GM12878 (cell line): ENCODE results near the gene MTHFD2. TPM values are rescaled to one million over a fixed set of nuclear protein-coding genes. Genes with fewer than 3 reads are reported as not detected.

Experiments used
- ATF7 ChIP-seq: fragments of 450-650 bp; IDR thresholded peaks from 2 replicates; pipeline ENCODE4 v1.6.1; 2016; ENCODE audit warnings: low read depth, mild to moderate bottlenecking
- BCL11A ChIP-seq: IDR thresholded peaks from 2 replicates; pipeline ENCODE4 v1.6.1; 2011; ENCODE audit warnings: low read depth, low read length
- BHLHE40 ChIP-seq, 2 experiments: fragments of 450-650 bp in 1 of 2; IDR thresholded peaks; 2 replicates each; pipeline ENCODE4 v1.6.1; 2011 to 2017; ENCODE audit warnings: low read depth in 2 of 2, borderline replicate concordance in 1 of 2, improper control_type of control experiment in 1 of 2, low read length in 1 of 2, mild to moderate bottlenecking in 1 of 2
- HDAC2 ChIP-seq: fragments of 200-600 bp; sonication (generic); IDR thresholded peaks from 2 replicates; pipeline ENCODE4 v1.6.1; 2017
- IRF4 ChIP-seq: IDR thresholded peaks from 2 replicates; pipeline ENCODE4 v1.6.1; 2011; ENCODE audit warnings: low read depth, low read length
- MLLT1 ChIP-seq: fragments of 450-650 bp; IDR thresholded peaks from 2 replicates; pipeline ENCODE4 v1.6.1; 2016; ENCODE audit warnings: mild to moderate bottlenecking
- PRDM15 ChIP-seq: fragments of 450-650 bp; formaldehyde crosslinking; IDR thresholded peaks from 2 replicates; pipeline ENCODE4 v1.4.0; 2020; ENCODE audit warnings: mild to moderate bottlenecking, moderate library complexity
- SMAD5 ChIP-seq: IDR thresholded peaks from 2 replicates; pipeline ENCODE4 v1.6.1; 2016; ENCODE audit warnings: antibody characterized with exemption, low read depth
- SMARCA5 ChIP-seq: fragments of 450-650 bp; IDR thresholded peaks from 2 replicates; pipeline ENCODE4 v1.6.1; 2017; ENCODE audit warnings: mild to moderate bottlenecking
- TCF7 ChIP-seq: IDR thresholded peaks from 2 replicates; pipeline ENCODE4 v1.6.1; 2014; ENCODE audit warnings: antibody characterized with exemption, borderline replicate concordance
- ZNF687 ChIP-seq: fragments of 450-650 bp; IDR thresholded peaks from 2 replicates; pipeline ENCODE4 v1.6.1; 2017; ENCODE audit warnings: mild to moderate bottlenecking, moderate library complexity
- ZSCAN29 ChIP-seq: fragments of 450-650 bp; IDR thresholded peaks from 2 replicates; pipeline ENCODE4 v1.6.1; 2017; ENCODE audit warnings: mild to moderate bottlenecking, moderate library complexity
- polyA plus RNA-seq, 11 experiments: library from polyadenylated mRNA; depleted of rRNA in 4 of 11; unstranded in 6 of 11; stranded (reverse) in 5 of 11; fragments of >200 nt; fragmentation: Nextera tagmentation in 4 of 11; fragmentation: Illumina TruSeq in 1 of 11; extraction: Ambion mirVana in 4 of 11; extraction: Trizol in 1 of 11; gene quantifications; 1 replicate in 1 of 11; 2 replicates in 10 of 11; pipeline versions ENCODE4 v1.2.1 to v1.2.3, GENCODE V29; 2011 to 2016; ENCODE audit warnings: inconsistent platforms in 2 of 11, missing spikeins in 2 of 11, low read depth in 1 of 11
- total RNA-seq, 4 experiments: library from RNA; depleted of rRNA in 3 of 4; stranded (reverse); fragments of >200 nt in 3 of 4; fragmentation: Illumina TruSeq in 1 of 4; extraction: Trizol in 1 of 4; gene quantifications; 2 replicates each; pipeline versions ENCODE4 v1.2.1 to v1.2.3, GENCODE V29; 2013 to 2021
- TF ChIP-seq, protein P1 (sequence below): fragments of 150-350 bp; IDR thresholded peaks from 2 replicates; pipeline ENCODE4 v1.6.1; 2014; ENCODE audit warnings: mild to moderate bottlenecking, low read depth, low read length
- TF ChIP-seq, protein P2 (sequence below): IDR thresholded peaks from 2 replicates; pipeline ENCODE4 v1.6.1; 2011; ENCODE audit warnings: low read depth, low read length, improper control_type of control experiment, borderline replicate concordance
- TF ChIP-seq, protein P3 (sequence below): fragments of 450-650 bp; IDR thresholded peaks from 2 replicates; pipeline ENCODE4 v1.6.1; 2018; ENCODE audit warnings: borderline replicate concordance, mild to moderate bottlenecking; ENCODE audit not compliant: partially characterized antibody

Gene MTHFD2
- total and polyA plus RNA-seq, 10 of the 15 experiments (the other 5 are each of a cell fraction or from before 2014, with no cell fraction given): 128 to 292 (median 150) TPM

GRCh38 chr2:74206180-74206688, 7.8 kb downstream of the MTHFD2 start (continued):
- TF ChIP-seq, protein P1, sequence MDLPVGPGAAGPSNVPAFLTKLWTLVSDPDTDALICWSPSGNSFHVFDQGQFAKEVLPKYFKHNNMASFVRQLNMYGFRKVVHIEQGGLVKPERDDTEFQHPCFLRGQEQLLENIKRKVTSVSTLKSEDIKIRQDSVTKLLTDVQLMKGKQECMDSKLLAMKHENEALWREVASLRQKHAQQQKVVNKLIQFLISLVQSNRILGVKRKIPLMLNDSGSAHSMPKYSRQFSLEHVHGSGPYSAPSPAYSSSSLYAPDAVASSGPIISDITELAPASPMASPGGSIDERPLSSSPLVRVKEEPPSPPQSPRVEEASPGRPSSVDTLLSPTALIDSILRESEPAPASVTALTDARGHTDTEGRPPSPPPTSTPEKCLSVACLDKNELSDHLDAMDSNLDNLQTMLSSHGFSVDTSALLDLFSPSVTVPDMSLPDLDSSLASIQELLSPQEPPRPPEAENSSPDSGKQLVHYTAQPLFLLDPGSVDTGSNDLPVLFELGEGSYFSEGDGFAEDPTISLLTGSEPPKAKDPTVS: no peak
- TF ChIP-seq PRDM15 (no peak), TCF7 (no peak), BHLHE40 (IDR thresholded peaks at IDR 0.05; ENCODE audit: borderline replicate concordance in 1 of 2, low read depth in 2 of 2, low read length in 1 of 2) (peak; percentile 75 to 84), ZSCAN29 (no peak), ZNF687 (peak; percentile 97), ATF7 (peak; percentile 61; the same call in 1 of the 2 replicates), MLLT1 (peak; percentile 62), SMARCA5 (no peak), BCL11A (peak; percentile 59; the same call in 1 of the 2 replicates), SMAD5 (no peak), HDAC2 (no peak), IRF4 (no peak)
- TF ChIP-seq, protein P2, sequence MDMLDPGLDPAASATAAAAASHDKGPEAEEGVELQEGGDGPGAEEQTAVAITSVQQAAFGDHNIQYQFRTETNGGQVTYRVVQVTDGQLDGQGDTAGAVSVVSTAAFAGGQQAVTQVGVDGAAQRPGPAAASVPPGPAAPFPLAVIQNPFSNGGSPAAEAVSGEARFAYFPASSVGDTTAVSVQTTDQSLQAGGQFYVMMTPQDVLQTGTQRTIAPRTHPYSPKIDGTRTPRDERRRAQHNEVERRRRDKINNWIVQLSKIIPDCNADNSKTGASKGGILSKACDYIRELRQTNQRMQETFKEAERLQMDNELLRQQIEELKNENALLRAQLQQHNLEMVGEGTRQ: no peak
- TF ChIP-seq, protein P3, sequence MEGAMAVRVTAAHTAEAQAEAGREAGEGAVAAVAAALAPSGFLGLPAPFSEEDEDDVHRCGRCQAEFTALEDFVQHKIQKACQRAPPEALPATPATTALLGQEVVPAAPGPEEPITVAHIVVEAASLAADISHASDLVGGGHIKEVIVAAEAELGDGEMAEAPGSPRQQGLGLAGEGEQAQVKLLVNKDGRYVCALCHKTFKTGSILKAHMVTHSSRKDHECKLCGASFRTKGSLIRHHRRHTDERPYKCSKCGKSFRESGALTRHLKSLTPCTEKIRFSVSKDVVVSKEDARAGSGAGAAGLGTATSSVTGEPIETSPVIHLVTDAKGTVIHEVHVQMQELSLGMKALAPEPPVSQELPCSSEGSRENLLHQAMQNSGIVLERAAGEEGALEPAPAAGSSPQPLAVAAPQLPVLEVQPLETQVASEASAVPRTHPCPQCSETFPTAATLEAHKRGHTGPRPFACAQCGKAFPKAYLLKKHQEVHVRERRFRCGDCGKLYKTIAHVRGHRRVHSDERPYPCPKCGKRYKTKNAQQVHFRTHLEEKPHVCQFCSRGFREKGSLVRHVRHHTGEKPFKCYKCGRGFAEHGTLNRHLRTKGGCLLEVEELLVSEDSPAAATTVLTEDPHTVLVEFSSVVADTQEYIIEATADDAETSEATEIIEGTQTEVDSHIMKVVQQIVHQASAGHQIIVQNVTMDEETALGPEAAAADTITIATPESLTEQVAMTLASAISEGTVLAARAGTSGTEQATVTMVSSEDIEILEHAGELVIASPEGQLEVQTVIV: no peak
